OCI-LY3 (cell line): Measurements from ENCODE around the gene PEA15.

ENCODE experiments used
- H2AFZ ChIP-seq: fragments of 200-600, 300-600 bp; shearing (Covaris generic); 2 replicates; pipeline ENCODE4 v1.6.0; 2014; ENCODE audit warnings: antibody characterized with exemption, low read depth, low read length
- H3K27ac ChIP-seq: fragments of 200-600, 300-600 bp; sonication (generic); 2 replicates; pipeline ENCODE4 v1.5.1; 2014; ENCODE audit warnings: mild to moderate bottlenecking, low read length, moderate library complexity, mixed read lengths
- H3K27me3 ChIP-seq: fragments of 200-600, 300-600 bp; sonication (generic); 2 replicates; pipeline ENCODE4 v1.6.1; 2014; ENCODE audit warnings: low read depth, low read length, mixed read lengths
- H3K36me3 ChIP-seq: fragments of 200-600, 300-600 bp; sonication (generic); replicated peaks from 2 replicates; pipeline ENCODE3; 2014; ENCODE audit warnings: low read depth, low read length, mixed read lengths
- H3K4me1 ChIP-seq: fragments of 300-600, 200-600 bp; sonication (generic); 2 replicates; pipeline ENCODE4 v1.6.1; 2014; ENCODE audit warnings: low read length, mixed read lengths
- H3K4me2 ChIP-seq: fragments of 200-600, 300-600 bp; sonication (generic); 2 replicates; pipeline ENCODE4 v1.6.1; 2014; ENCODE audit warnings: low read length, mixed read lengths
- H3K4me3 ChIP-seq: fragments of 300-600, 200-600 bp; sonication (generic); 2 replicates; pipeline ENCODE4 v1.5.1; 2014; ENCODE audit warnings: antibody characterized with exemption, mild to moderate bottlenecking, low read length, moderate library complexity
- H3K79me2 ChIP-seq: fragments of 300-600, 200-600 bp; shearing (Covaris generic); 2 replicates; pipeline ENCODE4 v1.6.1; 2014; ENCODE audit warnings: mild to moderate bottlenecking, low read length, mixed read lengths
- H3K9ac ChIP-seq: fragments of 300-600, 200-600 bp; shearing (Covaris generic); 2 replicates; pipeline ENCODE4 v1.6.0; 2014; ENCODE audit warnings: mild to moderate bottlenecking, low read length, moderate library complexity
- H3K9me3 ChIP-seq: fragments of 200-600, 300-600 bp; shearing (Covaris generic); 2 replicates; pipeline ENCODE4 v1.6.1; 2014; ENCODE audit warnings: low read length, mixed read lengths; ENCODE audit not compliant: insufficient read depth
- H4K20me1 ChIP-seq: fragments of 200-600, 300-600 bp; sonication (generic); 2 replicates; pipeline ENCODE4 v1.6.1; 2016; ENCODE audit warnings: low read length, mixed read lengths; ENCODE audit not compliant: insufficient read depth
- EZH2phosphoT487 ChIP-seq: fragments of 200-600 bp; shearing (Covaris generic); IDR thresholded peaks from 2 replicates; pipeline ENCODE4 v1.6.1; 2018; ENCODE audit warnings: antibody characterized with exemption, mixed run types, low read depth
- TF ChIP-seq, protein P1 (sequence below): fragments of 200-600, 300-600 bp; sonication (generic); IDR thresholded peaks from 2 replicates; pipeline ENCODE4 v1.5.1; 2014; ENCODE audit warnings: antibody characterized with exemption, low read length, low read depth

PEA15 gene

DNA sequence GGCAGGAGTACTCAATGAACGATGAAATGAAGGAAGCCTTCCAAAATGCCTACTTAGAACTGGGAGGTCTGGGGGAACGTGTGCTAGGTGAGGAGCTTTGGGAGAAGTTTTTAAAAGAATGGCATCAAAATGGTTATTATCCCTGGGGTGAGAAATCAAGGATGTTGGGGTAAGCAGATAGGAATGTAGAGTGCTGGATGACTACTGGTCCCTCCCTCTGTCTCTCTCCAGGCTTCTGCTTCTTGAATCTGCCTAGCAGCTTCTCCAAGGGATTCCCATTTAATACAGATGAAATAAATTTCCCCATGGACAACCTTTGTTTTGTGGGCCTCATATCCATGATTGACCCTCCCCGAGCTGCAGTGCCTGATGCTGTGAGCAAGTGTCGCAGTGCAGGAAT is 33.8 kb upstream of the PEA15 start:
- Histone ChIP-seq H4K20me1 (no peaks in the 10 kb centered on the region), H3K79me2 (no peaks in the 10 kb centered on the region), H2AFZ (no peak overlapping the region), H3K36me3 (no peaks in the 10 kb centered on the region), H3K27me3 (peaks cover 68% of the 10 kb centered on the region), H3K4me1 (peaks cover 39% of the 10 kb centered on the region), H3K4me3 (no peak overlapping the region), H3K9ac (no peak overlapping the region), H3K9me3 (no peaks in the 10 kb centered on the region), H3K4me2 (no peak overlapping the region), H3K27ac (no peak overlapping the region)
- TF ChIP-seq EZH2phosphoT487: no peak
- TF ChIP-seq, protein P1, sequence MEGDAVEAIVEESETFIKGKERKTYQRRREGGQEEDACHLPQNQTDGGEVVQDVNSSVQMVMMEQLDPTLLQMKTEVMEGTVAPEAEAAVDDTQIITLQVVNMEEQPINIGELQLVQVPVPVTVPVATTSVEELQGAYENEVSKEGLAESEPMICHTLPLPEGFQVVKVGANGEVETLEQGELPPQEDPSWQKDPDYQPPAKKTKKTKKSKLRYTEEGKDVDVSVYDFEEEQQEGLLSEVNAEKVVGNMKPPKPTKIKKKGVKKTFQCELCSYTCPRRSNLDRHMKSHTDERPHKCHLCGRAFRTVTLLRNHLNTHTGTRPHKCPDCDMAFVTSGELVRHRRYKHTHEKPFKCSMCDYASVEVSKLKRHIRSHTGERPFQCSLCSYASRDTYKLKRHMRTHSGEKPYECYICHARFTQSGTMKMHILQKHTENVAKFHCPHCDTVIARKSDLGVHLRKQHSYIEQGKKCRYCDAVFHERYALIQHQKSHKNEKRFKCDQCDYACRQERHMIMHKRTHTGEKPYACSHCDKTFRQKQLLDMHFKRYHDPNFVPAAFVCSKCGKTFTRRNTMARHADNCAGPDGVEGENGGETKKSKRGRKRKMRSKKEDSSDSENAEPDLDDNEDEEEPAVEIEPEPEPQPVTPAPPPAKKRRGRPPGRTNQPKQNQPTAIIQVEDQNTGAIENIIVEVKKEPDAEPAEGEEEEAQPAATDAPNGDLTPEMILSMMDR: no peak

DNA sequence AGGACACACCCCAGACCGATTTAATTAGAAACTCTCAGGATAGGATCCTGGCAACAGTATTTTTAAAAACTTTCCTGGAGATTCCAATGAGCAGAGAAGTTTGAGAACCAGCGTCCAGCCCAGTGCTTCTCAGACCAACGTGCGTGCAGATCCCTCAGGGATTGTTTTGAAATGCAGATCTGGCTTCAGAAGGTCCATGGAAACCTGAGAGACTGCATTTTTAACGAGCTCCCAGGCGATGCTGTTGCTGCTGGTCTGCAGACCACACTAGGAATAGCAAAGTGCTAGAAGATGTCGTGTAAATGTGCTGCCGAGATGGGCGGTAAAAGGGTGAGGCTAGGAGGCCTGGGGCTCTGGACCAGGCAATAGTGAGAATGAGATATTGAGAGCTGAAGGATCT is 33.2 kb upstream of the PEA15 start:
- peaks cover 62% of the 10 kb centered on the region for H3K27me3 ChIP-seq
- no peak overlapping the region for H3K9ac ChIP-seq
- H3K4me1 ChIP-seq: peaks cover 43% of the 10 kb centered on the region
- no peak overlapping the region for H3K4me2 ChIP-seq
- H3K27ac ChIP-seq: no peak overlapping the region
- H3K36me3 ChIP-seq: no peaks in the 10 kb centered on the region
- TF ChIP-seq, protein P1: no peak
- TF ChIP-seq EZH2phosphoT487: no peak
- H3K79me2 ChIP-seq: no peaks in the 10 kb centered on the region
- no peak overlapping the region for H2AFZ ChIP-seq
- no peak overlapping the region for H3K4me3 ChIP-seq
- no peaks in the 10 kb centered on the region for H3K9me3 ChIP-seq
- no peaks in the 10 kb centered on the region for H4K20me1 ChIP-seq

DNA sequence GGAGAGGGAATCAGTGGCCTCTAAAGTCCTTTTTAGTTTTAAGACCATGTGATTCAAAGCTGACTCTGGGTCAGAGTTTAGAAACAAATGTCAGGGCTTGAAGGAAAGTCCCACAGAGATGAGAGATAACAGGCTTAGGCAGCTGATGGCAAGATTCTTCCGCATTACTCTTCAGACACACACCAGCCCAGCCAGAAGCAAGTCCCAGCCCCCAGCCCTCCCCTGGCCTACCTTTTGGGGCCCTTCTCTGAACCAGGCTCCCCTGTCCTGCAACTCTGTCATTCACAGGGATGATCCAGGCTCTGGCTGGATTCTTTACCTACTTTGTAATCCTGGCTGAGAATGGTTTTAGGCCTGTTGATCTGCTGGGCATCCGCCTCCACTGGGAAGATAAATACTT is 28.0 kb upstream of the PEA15 start:
- H3K9ac ChIP-seq: no peak overlapping the region; the same call in 1 of the 2 replicates
- peak overlapping the region; percentile 17; the same call in 1 of the 2 replicates for H3K4me3 ChIP-seq
- peak overlapping the region; percentile 20 for H3K4me2 ChIP-seq
- H3K36me3 ChIP-seq: no peaks in the 10 kb centered on the region
- peaks cover 53% of the 10 kb centered on the region for H3K27me3 ChIP-seq
- no peak for TF ChIP-seq EZH2phosphoT487
- TF ChIP-seq, protein P1: no peak
- no peak overlapping the region; the same call in 1 of the 2 replicates for H3K27ac ChIP-seq
- no peaks in the 10 kb centered on the region for H3K9me3 ChIP-seq
- no peaks in the 10 kb centered on the region for H3K79me2 ChIP-seq
- H3K4me1 ChIP-seq: peaks cover 15% of the 10 kb centered on the region
- no peaks in the 10 kb centered on the region for H4K20me1 ChIP-seq
- no peak overlapping the region; the same call in 1 of the 2 replicates for H2AFZ ChIP-seq

DNA sequence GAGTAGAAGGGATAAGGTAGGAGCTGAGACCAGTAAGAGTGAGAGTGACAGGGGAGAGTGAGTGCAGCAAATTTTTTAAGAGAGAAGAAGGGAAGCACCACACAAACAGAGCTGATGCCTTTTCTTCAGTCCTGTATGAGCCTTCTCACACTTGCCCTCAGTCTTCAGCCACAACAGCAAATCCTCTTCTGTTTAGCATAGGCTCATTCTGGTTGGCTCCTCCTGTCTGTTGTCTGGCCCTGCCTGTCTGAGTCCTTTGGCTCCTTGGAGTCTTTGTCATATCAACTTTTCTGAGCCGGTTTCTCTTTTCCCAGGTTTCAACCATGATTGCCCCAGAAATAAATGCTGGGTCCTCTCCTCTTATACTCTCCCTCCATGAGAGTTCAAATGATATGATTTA is 27.5 kb upstream of the PEA15 start:
- no peaks in the 10 kb centered on the region for H4K20me1 ChIP-seq
- no peak overlapping the region; the same call in 1 of the 2 replicates for H2AFZ ChIP-seq
- H3K9ac ChIP-seq: no peak overlapping the region; the same call in 1 of the 2 replicates
- H3K27ac ChIP-seq: no peak overlapping the region; the same call in 1 of the 2 replicates
- peaks cover 49% of the 10 kb centered on the region for H3K27me3 ChIP-seq
- no peaks in the 10 kb centered on the region for H3K79me2 ChIP-seq
- H3K36me3 ChIP-seq: no peaks in the 10 kb centered on the region
- peak overlapping the region; percentile 17; the same call in 1 of the 2 replicates for H3K4me3 ChIP-seq
- H3K4me1 ChIP-seq: peaks cover 11% of the 10 kb centered on the region; the same call in 1 of the 2 replicates
- TF ChIP-seq, protein P1: no peak
- TF ChIP-seq EZH2phosphoT487: no peak
- no peaks in the 10 kb centered on the region for H3K9me3 ChIP-seq
- peak overlapping the region; percentile 20 for H3K4me2 ChIP-seq
